Neural cell (in vitro differentiated cells): ENCODE measurements around the gene MAD1L1. TPM values are rescaled to one million over a fixed set of nuclear protein-coding genes. Genes with fewer than 3 reads are reported as not detected.

Experiments used
- H2AFZ ChIP-seq: fragments of 200-600, 300-800 bp; sonication (generic), shearing (Covaris generic); 2 replicates; pipeline ENCODE4 v1.6.0; 2014; ENCODE audit warnings: low read depth, mild to moderate bottlenecking, antibody characterized with exemption, low read length, moderate library complexity
- H3F3A ChIP-seq: fragments of 200-600 bp; shearing (Covaris generic); 2 replicates; pipeline ENCODE4 v1.6.1; 2016; ENCODE audit warnings: mild to moderate bottlenecking, moderate library complexity, mixed read lengths, antibody characterized with exemption, low read length; ENCODE audit not compliant: insufficient read depth, poor library complexity, severe bottlenecking
- H3K27ac ChIP-seq: fragments of 200-600, 300-800 bp; sonication (generic), shearing (Covaris generic); 2 replicates; pipeline ENCODE4 v1.5.1; 2014; ENCODE audit warnings: mild to moderate bottlenecking, low read length, moderate library complexity
- H3K27me3 ChIP-seq: fragments of 300-800, 200-600 bp; sonication (generic), shearing (Covaris generic); 2 replicates; pipeline ENCODE4 v1.6.0; 2014; ENCODE audit warnings: mild to moderate bottlenecking, low read depth, low read length, moderate library complexity; ENCODE audit not compliant: insufficient read depth
- H3K36me3 ChIP-seq: fragments of 300-800, 200-600 bp; sonication (generic), shearing (Covaris generic); 2 replicates; pipeline ENCODE4 v1.5.1; 2014; ENCODE audit warnings: mild to moderate bottlenecking, antibody characterized with exemption, low read length, moderate library complexity; ENCODE audit not compliant: insufficient read depth
- H3K4me2 ChIP-seq: fragments of 300-800, 200-600 bp; sonication (generic), shearing (Covaris generic); 2 replicates; pipeline ENCODE4 v1.6.0; 2014; ENCODE audit warnings: mild to moderate bottlenecking, low read length
- H3K4me3 ChIP-seq: fragments of 300-800, 200-600 bp; sonication (generic), shearing (Covaris generic); 2 replicates; pipeline ENCODE4 v1.5.1; 2014; ENCODE audit warnings: mild to moderate bottlenecking, low read length, moderate library complexity
- H3K79me2 ChIP-seq: fragments of 200-600 bp; shearing (Covaris generic); replicated peaks from 2 replicates; pipeline ENCODE4 v1.6.0; 2014; ENCODE audit warnings: mild to moderate bottlenecking, low read length, moderate library complexity; ENCODE audit not compliant: insufficient read depth
- H3K9ac ChIP-seq: fragments of 300-800, 200-600 bp; sonication (generic), shearing (Covaris generic); 2 replicates; pipeline ENCODE4 v1.6.1; 2016; ENCODE audit warnings: mild to moderate bottlenecking, low read length, mixed read lengths
- H3K9me2 ChIP-seq: fragments of 200-600 bp; shearing (Covaris generic); 2 replicates; pipeline ENCODE4 v1.6.1; 2016; ENCODE audit warnings: mild to moderate bottlenecking, low read length, mixed read lengths; ENCODE audit not compliant: insufficient read depth
- H3K9me3 ChIP-seq: fragments of 200-600, 300-800 bp; sonication (generic), shearing (Covaris generic); 2 replicates; pipeline ENCODE4 v1.6.1; 2016; ENCODE audit warnings: mild to moderate bottlenecking, mixed run types, low read length, moderate library complexity, mixed read lengths
- H4K20me1 ChIP-seq: fragments of 200-600 bp; shearing (Covaris generic); 2 replicates; pipeline ENCODE4 v1.6.1; 2016; ENCODE audit warnings: mild to moderate bottlenecking, mixed run types; ENCODE audit not compliant: insufficient read depth
- EP300 ChIP-seq: fragments of 450-650 bp; conservative IDR thresholded peaks from 2 replicates; pipeline ENCODE4 v1.6.1; 2014; ENCODE audit warnings: antibody characterized with exemption, mild to moderate bottlenecking, moderate library complexity; ENCODE audit not compliant: poor library complexity, severe bottlenecking
- EZH2 ChIP-seq: fragments of 200-600, 300-800 bp; shearing (Covaris generic), sonication (generic); IDR thresholded peaks from 2 replicates; pipeline ENCODE4 v1.6.1; 2014; ENCODE audit warnings: antibody characterized with exemption, low read length, borderline replicate concordance, mild to moderate bottlenecking; ENCODE audit not compliant: insufficient read depth, poor library complexity, severe bottlenecking
- MXI1 ChIP-seq: fragments of 450-650 bp; conservative IDR thresholded peaks from 2 replicates; pipeline ENCODE4 v1.6.1; 2014; ENCODE audit warnings: antibody characterized with exemption, mild to moderate bottlenecking; ENCODE audit not compliant: poor library complexity, severe bottlenecking
- POLR2AphosphoS5 ChIP-seq: IDR thresholded peaks from 2 replicates; pipeline ENCODE4 v1.6.1; 2012
- RAD21 ChIP-seq: fragments of 450-650 bp; conservative IDR thresholded peaks from 2 replicates; pipeline ENCODE4 v1.6.1; 2014; ENCODE audit warnings: antibody characterized with exemption, mild to moderate bottlenecking, moderate library complexity
- SMC3 ChIP-seq: fragments of 450-650 bp; conservative IDR thresholded peaks from 2 replicates; pipeline ENCODE4 v1.6.1; 2014; ENCODE audit warnings: antibody characterized with exemption, mild to moderate bottlenecking, moderate library complexity; ENCODE audit not compliant: poor library complexity
- TAF1 ChIP-seq: IDR thresholded peaks from 2 replicates; pipeline ENCODE4 v1.6.1; 2012; ENCODE audit warnings: low read depth
- polyA plus RNA-seq: library from polyadenylated mRNA; depleted of rRNA; stranded (reverse); fragments of >200 nt; gene quantifications from 2 replicates; pipeline ENCODE4 v1.2.3, GENCODE V29; 2014
- TF ChIP-seq, protein P1 (sequence below): fragments of 450-650 bp; IDR thresholded peaks from 2 replicates; pipeline ENCODE4 v1.5.1; 2014; ENCODE audit warnings: antibody characterized with exemption, mild to moderate bottlenecking, moderate library complexity; ENCODE audit not compliant: poor library complexity, severe bottlenecking
- TF ChIP-seq, protein P2 (sequence below): IDR thresholded peaks from 2 replicates; pipeline ENCODE4 v1.6.1; 2012; ENCODE audit warnings: borderline replicate concordance

Gene MAD1L1
- polyA plus RNA-seq, 1 donor from 2014 or later, result 31.4 TPM

DNA sequence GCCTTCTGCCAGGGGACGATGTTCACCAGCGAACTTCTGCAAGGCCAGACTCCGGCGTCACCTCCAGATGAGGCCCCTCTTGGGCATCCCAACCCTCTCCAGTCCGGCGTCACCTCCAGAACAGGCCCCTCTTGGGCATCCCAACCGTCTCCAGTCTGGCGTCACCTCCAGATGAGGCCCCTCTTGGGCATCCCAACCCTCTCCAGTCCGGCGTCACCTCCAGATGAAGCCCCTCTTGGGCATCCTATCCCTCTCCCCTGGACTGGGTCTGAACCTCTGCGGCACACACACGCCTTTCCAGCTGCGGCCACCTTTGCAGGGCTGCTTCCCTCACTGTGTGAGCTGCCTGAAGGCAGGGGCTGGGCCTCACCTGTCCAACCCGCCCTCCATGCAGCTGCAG, 321.2 kb downstream of the MAD1L1 start:
- Histone ChIP-seq H3K27ac (no peak overlapping the region), H3K27me3 (no peaks in the 10 kb centered on the region), H2AFZ (no peak overlapping the region), H3K4me2 (no peak overlapping the region), H3K9me2 (no peaks in the 10 kb centered on the region), H3K36me3 (no peaks in the 10 kb centered on the region), H3F3A (no peaks in the 10 kb centered on the region), H3K9me3 (no peaks in the 10 kb centered on the region), H3K79me2 (no peaks in the 10 kb centered on the region), H3K4me3 (no peak overlapping the region), H3K9ac (no peak overlapping the region), H4K20me1 (no peaks in the 10 kb centered on the region)
- TF ChIP-seq SMC3, result no peak
- TF ChIP-seq, protein P1, sequence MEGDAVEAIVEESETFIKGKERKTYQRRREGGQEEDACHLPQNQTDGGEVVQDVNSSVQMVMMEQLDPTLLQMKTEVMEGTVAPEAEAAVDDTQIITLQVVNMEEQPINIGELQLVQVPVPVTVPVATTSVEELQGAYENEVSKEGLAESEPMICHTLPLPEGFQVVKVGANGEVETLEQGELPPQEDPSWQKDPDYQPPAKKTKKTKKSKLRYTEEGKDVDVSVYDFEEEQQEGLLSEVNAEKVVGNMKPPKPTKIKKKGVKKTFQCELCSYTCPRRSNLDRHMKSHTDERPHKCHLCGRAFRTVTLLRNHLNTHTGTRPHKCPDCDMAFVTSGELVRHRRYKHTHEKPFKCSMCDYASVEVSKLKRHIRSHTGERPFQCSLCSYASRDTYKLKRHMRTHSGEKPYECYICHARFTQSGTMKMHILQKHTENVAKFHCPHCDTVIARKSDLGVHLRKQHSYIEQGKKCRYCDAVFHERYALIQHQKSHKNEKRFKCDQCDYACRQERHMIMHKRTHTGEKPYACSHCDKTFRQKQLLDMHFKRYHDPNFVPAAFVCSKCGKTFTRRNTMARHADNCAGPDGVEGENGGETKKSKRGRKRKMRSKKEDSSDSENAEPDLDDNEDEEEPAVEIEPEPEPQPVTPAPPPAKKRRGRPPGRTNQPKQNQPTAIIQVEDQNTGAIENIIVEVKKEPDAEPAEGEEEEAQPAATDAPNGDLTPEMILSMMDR, result no peak
- no peak for TF ChIP-seq TAF1
- TF ChIP-seq POLR2AphosphoS5, result no peak
- TF ChIP-seq, protein P2, sequence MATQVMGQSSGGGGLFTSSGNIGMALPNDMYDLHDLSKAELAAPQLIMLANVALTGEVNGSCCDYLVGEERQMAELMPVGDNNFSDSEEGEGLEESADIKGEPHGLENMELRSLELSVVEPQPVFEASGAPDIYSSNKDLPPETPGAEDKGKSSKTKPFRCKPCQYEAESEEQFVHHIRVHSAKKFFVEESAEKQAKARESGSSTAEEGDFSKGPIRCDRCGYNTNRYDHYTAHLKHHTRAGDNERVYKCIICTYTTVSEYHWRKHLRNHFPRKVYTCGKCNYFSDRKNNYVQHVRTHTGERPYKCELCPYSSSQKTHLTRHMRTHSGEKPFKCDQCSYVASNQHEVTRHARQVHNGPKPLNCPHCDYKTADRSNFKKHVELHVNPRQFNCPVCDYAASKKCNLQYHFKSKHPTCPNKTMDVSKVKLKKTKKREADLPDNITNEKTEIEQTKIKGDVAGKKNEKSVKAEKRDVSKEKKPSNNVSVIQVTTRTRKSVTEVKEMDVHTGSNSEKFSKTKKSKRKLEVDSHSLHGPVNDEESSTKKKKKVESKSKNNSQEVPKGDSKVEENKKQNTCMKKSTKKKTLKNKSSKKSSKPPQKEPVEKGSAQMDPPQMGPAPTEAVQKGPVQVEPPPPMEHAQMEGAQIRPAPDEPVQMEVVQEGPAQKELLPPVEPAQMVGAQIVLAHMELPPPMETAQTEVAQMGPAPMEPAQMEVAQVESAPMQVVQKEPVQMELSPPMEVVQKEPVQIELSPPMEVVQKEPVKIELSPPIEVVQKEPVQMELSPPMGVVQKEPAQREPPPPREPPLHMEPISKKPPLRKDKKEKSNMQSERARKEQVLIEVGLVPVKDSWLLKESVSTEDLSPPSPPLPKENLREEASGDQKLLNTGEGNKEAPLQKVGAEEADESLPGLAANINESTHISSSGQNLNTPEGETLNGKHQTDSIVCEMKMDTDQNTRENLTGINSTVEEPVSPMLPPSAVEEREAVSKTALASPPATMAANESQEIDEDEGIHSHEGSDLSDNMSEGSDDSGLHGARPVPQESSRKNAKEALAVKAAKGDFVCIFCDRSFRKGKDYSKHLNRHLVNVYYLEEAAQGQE, result no peak
- TF ChIP-seq EZH2, result no peak
- TF ChIP-seq MXI1, result no peak
- no peak for TF ChIP-seq EP300
- no peak for TF ChIP-seq RAD21

DNA sequence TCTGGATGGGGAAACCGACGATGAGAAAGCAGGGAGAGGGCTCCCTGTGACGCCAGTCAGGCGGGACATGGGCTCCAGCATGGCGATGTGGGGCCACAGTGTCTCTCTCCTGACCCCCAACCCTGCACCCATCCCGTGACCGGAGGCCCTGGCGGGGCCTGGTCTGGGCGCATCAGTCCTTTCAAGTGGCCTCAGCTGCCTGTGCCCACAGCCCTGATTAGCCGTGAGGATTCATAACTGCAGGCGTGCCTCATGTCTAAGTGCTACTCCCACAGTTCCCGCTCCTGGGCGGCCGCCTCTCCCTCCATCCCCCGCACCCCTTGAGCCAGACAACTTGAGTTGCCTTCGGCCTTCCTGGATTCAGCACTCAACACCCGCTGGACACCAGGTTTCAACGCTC, 321.9 kb downstream of the MAD1L1 start:
- H3K27ac ChIP-seq, result no peak overlapping the region
- H3K4me2 ChIP-seq, result no peak overlapping the region
- H4K20me1 ChIP-seq, result no peaks in the 10 kb centered on the region
- no peak overlapping the region for H3K9ac ChIP-seq
- no peaks in the 10 kb centered on the region for H3F3A ChIP-seq
- no peaks in the 10 kb centered on the region for H3K9me2 ChIP-seq
- H3K27me3 ChIP-seq, result no peaks in the 10 kb centered on the region
- no peaks in the 10 kb centered on the region for H3K36me3 ChIP-seq
- H3K9me3 ChIP-seq, result no peaks in the 10 kb centered on the region
- no peak for TF ChIP-seq EP300
- TF ChIP-seq, protein P1, result no peak
- no peak overlapping the region for H3K4me3 ChIP-seq
- no peaks in the 10 kb centered on the region for H3K79me2 ChIP-seq
- H2AFZ ChIP-seq, result no peak overlapping the region
